Measurements from ENCODE around the gene PLEKHJ1.

The PLEKHJ1 gene

GRCh38 chr19:2197270-2197669, 38.9 kb downstream of the PLEKHJ1 start:
- DNase-seq (ENCODE audit: low read depth) = no peak

DNA sequence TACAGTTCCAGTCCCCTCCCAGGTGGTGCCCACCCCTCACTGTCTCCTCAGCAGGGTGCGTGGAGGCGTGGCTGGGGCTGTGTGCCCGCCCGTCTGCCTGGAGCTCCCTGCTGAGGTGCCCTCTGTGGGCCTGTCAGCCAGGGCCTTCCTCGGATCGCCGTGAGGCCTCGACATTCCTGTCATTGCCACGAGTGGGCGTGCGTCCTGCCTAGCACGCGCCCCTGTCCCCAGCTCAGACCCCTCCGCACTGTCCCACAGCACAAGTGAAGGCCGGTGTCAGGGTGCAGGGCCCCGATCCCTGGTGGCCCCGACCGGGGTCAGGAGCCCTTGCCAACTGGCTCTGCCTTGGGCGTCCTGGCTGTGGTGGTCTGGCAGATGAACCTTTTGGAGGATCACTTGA, 40.2 kb downstream of the PLEKHJ1 start:
- no peak for DNase-seq (ENCODE audit: low read depth)

DNA sequence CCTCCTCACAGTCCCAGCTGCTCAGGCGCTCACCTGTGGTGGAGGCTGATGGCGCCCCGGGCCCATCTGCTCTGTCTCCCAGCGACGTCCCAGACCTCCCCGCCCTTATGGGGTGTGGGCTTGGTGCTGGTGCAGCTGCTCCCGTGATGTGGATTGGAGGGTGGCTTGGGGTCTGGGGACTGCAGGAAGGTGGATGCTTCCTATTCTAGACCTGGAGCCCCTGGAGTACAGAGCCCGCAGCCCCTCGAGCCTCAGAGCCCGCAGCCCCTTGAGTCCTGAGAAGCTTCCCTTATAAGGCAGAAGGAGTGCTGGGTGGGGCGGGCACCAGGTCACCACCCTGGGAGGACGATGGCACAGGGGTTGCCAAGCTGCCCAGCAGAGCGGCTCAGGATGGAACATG, 40.8 kb downstream of the PLEKHJ1 start:
- no peak for DNase-seq (ENCODE audit: low read depth)

DNA sequence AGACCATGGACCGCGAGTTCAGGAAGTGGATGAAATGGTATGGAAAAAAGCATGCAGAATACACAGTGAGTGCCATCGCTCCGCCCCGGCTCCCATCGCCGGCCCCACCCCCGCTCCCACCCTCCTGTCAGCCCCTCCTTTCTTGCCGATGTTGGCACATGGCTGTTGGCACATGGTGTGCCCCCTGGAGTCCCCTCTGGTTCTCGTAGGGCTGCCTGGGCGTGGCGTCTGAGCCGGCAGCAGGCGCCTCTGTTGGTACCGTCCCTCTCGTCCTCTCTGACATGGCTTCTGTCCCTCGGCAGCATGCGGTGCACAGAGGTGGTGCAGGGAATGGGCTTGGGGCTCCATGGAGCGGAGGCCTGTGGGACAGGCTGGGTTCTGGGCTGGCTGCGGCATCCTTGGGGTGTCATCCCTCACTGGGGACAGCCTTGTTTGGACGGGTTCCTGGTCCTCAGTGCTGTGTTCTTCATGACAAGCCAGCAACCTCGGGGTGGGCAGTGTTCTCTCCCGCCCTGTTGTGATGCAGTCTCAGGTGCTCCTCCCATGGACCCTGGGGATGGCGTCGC, 41.5 kb downstream of the PLEKHJ1 start:
- no peak for DNase-seq (ENCODE audit: low read depth)

- DNase-seq (ENCODE audit: low read depth) = no peak
Observed at GRCh38 chr19:2193807-2194206, 42.3 kb downstream of the PLEKHJ1 start.

- no peak for DNase-seq (ENCODE audit: low read depth)
Observed at GRCh38 chr19:2192862-2193261, 43.3 kb downstream of the PLEKHJ1 start.

GRCh38 chr19:2191456-2192310, 44.4 kb downstream of the PLEKHJ1 start:
- no peak for DNase-seq (ENCODE audit: low read depth)

DNA sequence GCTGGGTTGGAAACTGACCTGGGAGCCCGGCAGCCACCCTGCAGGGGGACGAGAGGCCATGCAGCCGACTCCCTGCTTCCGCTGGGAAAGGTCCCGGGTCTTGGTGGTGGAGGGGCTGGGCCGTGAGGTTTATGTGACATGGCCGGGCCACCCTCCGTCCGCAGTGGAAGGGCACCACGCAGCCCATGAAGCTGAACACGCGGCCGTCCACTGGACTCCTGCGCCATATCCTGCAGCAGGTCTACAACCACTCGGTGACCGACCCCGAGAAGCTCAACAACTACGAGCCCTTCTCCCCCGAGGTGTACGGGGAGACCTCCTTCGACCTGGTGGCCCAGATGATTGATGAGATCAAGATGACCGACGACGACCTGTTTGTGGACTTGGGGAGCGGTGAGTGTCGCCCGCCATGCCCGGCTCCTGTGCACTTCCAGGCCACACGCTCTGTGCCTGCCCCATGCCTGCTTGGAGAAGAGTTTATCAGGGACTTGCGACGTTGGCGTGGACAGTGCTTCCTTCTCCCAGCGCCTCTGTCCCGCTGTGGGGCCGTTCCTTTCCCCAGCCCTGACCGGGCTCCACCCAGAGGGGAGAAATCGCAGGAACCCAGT, 45.2 kb downstream of the PLEKHJ1 start:
- DNase-seq (ENCODE audit: low read depth) = no peak

- DNase-seq (ENCODE audit: low read depth) = no peak
Observed at GRCh38 chr19:2189880-2190279, 46.2 kb downstream of the PLEKHJ1 start.

- DNase-seq (ENCODE audit: low read depth) = no peak
Observed at GRCh38 chr19:2188708-2189385, 47.3 kb downstream of the PLEKHJ1 start.

- DNase-seq (ENCODE audit: low read depth) = no peak
Observed at GRCh38 chr19:2187159-2187558, 49.0 kb downstream of the PLEKHJ1 start.

DNA sequence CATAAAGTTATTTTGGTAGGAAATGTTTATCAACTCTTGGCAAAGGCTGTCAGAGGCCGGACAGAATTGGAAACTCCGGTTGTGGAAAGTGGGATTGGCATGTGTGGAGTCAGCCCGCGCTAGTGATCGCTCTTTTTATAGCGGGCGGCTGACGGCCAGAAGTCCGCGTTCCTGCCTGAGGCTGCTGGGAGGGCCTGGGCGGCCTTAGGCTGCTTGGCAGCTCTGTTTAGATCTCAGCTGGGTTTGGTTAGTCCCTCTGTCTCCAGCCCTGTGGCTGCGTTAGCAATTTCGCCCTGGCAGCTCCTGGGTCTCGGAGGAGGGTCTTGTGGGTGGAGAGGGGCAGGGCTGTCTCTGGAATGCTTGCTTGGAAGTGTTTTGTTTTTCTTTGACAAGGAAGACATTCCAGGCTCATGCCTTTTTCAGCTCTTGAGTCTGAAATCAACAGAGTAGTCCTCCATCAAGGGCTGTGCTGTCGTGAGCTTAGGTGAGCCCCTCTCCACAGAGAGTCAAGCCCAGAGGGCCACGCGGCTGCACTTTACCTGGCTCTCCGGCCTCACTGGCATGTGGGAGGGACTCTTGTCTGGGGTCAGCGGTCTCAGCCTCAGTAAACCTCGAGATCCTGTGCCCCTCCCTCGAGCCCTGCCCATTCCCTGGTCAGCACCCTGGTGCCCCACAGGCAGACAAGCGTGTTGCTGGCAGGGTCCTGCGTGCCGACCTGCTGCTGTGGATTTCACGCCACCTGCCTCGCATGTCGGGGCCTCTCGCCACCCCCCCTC, 49.9 kb downstream of the PLEKHJ1 start:
- peak; percentile 91 for DNase-seq (ENCODE audit: low read depth)

GRCh38 chr19:2185734-2186070, 50.4 kb downstream of the PLEKHJ1 start:
- no peak for DNase-seq (ENCODE audit: low read depth)

DNA sequence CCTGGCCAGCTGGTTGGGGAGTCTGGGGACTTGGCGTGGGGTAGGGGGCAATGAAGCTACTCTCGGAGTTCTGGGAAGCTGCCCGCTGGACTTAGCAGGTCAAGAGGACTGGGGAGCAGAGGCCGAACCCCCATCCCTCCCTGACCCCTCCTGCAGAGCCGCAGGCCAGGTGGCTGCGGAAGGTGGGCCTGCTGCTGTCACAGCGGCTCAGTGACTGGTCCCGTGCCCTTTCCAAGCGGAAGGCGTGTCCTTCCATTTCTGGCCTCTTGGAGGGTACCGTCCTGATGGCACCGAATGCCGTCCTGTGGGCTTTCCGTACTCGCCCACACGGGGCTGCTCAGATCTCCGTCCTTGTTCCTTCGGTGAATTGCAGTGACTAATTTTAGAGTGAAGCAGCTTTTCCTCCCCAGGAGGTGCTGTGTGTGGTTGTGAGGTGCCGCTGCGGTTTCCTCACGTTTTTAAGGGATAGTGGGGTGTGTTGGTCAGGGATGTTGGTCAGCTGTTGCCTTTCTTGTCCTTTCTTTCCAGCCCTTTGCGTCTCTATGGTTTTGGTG, 51.6 kb downstream of the PLEKHJ1 start:
- no peak for DNase-seq (ENCODE audit: low read depth)
